Stomach (tissue), 4 donors: ENCODE results near the gene WDR70.

ENCODE experiments used
- CTCF ChIP-seq, 7 experiments: fragments of 450-650 bp in 4 of 7; fragments of 200-600 bp in 3 of 7; sonication (generic) in 3 of 7; IDR thresholded peaks; one replicate each; pipeline ENCODE4 v1.5.1; 2016 to 2019; ENCODE audit warnings: antibody characterized with exemption in 7 of 7, control low read depth in 2 of 7, mild to moderate bottlenecking in 1 of 7
- EP300 ChIP-seq: sonication (generic); formaldehyde crosslinking; IDR thresholded peaks from one replicate; pipeline ENCODE4 v1.6.1; 2017; ENCODE audit warnings: antibody characterized with exemption
- POLR2A ChIP-seq, 4 donors: fragments of 450-650 bp; IDR thresholded peaks; one replicate each; pipeline ENCODE4 v1.6.1; 2016; ENCODE audit warnings: antibody characterized with exemption in 4 of 4, control low read depth in 2 of 4, mild to moderate bottlenecking in 1 of 4, moderate library complexity in 1 of 4
- POLR2AphosphoS5 ChIP-seq, 3 donors: sonication (generic); formaldehyde crosslinking; IDR thresholded peaks; one replicate each; pipeline ENCODE4 v1.6.1; 2016; ENCODE audit warnings: antibody characterized with exemption in 3 of 3

- TF ChIP-seq POLR2A (IDR thresholded peaks at IDR 0.05) = no peak
- TF ChIP-seq CTCF (IDR thresholded peaks at IDR 0.05) = no peak
- no peak for TF ChIP-seq EP300
- no peak for TF ChIP-seq POLR2AphosphoS5 (IDR thresholded peaks at IDR 0.05)
Observed at GRCh38 chr5:37772255-37772654, 393.1 kb downstream of the WDR70 start.
